NCI-H510A (cell line): ENCODE data around the gene OSCP1.
A peak's percentile ranks its signal among the peaks of the same experiment; 100 is the strongest.

Source experiments
- DNase-seq: peaks from one replicate; lab custom pipeline; 2025; lab: John Stamatoyannopoulos, UW

OSCP1 gene

DNA sequence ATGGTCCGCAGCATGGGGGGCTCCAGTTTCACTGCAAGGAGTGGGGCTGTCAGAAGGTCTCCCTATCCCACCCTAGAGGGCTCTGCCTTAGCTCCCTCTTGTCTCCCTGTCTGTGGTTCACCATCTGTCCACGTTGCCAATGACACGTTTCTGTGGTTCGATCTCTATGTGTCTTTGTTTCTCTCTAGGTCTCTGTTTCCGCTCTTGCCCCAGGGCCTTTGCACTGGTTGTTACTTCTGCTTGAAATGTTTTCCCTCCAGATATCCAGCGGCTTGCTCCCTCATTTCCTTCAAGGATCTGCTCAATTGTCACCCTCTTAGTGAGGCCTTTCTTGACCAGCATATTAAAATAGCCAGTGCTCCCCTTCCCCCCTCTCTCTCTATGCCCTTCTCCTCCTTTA, 22.4 kb upstream of the OSCP1 start:
- no peak for DNase-seq

DNA sequence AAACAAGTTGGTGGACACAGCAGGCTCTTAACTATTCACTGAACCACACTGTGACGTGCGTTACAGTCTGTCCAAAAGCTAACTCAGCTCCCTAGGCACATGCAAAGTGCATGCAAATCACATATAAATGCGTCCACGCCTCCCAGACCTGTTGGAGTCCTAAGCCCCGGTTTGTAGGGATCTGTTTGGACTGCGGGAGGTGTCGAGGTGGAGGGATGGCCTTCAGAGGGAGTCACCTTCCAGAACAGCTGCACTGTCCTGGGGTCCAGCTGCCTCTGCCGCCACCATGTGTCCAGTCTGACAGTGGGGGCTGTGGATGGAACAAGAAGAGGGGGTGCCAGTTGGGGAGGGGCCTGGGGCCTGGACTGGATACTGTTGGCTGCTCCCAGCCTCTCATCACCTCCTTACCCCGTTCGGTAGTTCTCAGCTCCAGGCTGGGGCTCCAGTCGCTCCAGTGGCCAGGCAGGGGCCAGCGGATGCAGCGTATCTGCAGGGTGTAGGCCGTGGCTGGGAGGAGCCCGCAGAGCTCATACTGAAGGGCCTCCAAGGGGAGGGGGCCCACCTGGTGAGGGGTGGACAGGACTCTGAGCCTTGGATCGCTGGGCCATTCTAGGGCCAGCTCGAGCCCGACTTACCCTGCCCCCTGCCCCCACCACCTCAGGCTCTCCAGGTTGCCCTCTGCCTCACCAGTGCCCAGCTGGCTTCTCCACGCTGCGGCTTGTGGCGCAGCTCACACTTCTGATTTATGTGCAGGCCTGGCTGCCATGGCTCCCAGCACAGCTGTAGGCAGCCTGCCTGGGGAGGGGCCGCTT, 21.8 kb upstream of the OSCP1 start:
- DNase-seq, result peak; percentile 29

DNA sequence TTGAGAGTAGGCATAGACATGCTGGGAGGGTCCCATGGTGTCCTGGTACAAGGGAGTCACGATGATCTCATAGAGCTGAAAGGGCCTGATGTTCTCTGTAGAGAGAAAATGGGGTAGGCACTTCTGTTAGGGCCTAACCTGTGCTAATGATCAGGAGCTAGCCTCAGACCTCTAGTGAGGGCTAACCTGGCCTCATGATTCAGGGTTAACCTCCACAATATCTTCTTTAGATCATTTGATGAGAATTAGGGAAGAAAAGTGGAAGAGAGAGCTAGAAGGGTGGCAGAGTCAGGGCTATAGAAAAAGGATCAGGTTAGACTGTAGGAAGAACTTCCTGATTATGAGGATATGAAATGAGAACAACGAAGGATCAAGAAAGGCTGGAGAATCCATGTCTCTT, 18.9 kb upstream of the OSCP1 start:
- no peak for DNase-seq

- DNase-seq, result no peak
Measured at GRCh38 chr1:36467700-36468455, 17.6 kb upstream of the OSCP1 start.

DNA sequence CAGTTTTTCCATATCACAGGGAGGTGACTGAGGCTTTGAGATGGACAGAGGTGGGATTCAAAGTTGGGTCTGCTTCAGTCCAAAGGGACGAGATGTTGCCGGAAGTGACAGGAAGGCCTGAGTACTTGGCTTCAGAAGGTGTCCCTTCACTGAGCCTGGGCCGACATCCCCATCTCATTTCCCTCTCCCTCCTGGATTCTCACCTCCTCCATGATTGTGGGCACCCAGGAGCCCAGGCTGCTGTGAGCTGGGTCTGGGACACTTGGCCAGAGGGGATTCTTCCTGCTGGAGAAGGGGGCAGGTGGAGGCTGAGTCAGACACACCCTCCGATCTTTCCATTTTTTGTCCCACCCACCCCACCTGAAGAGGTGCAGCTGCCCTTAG, 16.8 kb upstream of the OSCP1 start:
- no peak for DNase-seq

DNA sequence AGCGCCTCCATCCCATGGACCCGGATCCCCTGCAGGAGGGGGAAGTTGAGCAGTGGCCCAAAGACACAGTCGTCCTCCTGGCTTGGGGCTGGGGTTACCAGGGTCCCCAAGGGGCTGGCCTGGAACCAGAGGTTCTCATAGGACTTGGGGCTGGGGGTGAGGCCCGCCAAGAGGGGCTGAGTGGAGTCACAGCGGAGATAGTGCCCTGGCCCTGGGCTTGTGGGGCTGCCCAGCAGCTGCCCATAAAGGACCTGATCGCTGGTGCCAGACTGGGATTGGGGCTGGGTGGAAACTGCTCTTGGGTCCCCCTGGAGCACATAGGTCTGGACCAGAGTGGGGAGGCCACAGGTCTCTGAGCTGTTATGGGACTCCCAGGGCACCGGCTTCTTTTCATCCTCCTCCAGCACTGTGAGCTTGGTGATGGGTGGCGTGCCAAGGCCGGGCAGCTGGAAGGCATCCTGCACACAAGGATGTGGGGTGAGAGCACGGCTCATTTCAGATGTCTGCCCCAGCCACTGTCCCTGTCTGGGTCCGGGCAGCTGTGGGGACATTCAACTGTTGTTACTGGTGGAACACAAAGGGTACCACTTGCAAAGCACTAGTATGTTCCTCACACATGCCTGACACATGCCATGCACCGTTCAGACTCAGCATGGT, 16.2 kb upstream of the OSCP1 start:
- no peak for DNase-seq

GRCh38 chr1:36465731-36466369, 15.6 kb upstream of the OSCP1 start:
- no peak for DNase-seq

- peak; percentile 87 for DNase-seq
Measured at GRCh38 chr1:36464605-36465393, 14.5 kb upstream of the OSCP1 start.

DNA sequence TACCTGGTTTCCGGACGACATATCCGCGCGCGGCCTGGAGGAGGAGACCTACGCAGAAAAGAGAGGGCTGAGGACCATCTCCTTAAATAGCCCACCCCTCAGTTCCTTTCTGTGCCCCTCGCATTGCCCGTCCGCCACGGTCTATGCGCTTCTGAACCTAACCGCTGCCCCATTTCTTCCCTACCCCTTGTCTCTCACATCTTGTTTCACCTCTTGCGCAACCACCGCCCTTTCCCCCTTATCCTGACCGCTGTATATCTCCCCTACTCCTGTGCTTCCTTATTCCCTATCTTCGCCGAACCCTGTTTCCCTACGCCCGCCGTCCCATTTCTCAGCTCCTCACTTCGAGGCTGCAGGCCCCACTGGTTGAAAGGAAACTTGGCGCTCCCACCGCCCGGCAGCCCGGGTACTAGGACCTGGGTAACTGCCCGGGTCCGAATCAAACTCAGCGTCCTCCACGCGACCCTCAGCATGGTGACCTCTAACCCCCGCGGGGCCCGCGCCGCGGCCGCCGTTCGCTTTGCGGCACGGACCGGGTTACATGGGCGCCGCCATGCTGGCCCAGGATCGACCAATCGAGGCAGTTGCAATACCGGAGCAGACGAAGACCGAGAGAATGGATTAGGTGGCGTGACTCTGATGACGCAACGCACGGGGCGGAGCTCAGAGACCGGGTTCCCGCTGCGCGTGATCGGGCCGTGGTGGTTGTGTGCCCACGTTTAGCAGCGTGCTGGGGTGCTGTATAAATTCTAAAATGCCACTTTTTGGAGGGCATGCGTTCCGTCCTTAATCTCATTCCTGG, 13.8 kb upstream of the OSCP1 start, which contains the start of gene MRPS15:
TSS of gene MRPS15 (minus strand) at position 582 of the 802 bp plus-strand sequence. CDS start at position 473, 109 bp downstream.
- peak; percentile 99 for DNase-seq

DNA sequence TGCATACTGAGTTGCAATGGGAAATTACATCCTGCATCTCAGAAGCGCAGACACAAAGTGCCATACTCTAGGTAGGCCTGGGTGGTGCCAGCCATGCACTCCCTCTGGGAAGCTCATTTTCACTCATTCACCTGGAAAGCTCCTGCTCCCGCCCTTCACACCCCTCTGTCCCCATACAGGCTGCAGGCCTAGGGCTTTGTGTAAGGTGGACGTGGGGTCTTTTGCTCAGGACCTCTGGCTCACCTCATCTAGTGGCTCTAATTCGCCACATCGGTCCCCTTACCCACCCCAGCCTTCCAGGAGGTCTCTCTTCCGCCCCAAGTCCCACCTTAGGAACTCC, 13.2 kb upstream of the OSCP1 start:
- DNase-seq, result no peak

DNA sequence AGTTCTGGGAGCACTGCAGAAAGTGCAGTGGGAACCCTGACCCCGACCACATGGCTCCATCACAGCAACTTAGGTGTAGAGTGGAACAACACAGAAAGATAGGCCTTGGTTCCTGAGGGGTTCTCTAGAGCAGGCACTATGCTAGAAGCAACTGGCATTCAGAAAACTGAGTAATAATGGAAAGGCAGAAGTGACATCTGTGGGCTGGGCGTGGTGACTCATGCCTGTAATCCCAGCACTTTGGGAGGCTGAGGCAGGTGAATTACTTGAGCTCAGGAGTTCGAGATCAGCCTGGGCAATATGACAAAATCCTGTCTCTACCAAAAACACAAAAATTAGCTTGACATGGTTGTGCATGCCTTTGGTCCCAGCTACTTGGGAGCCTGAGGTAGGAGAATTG, 8.7 kb upstream of the OSCP1 start:
- DNase-seq, result no peak

GRCh38 chr1:36457691-36458090, 7.4 kb upstream of the OSCP1 start:
- no peak for DNase-seq

GRCh38 chr1:36456391-36456928, 6.2 kb upstream of the OSCP1 start:
- DNase-seq, result no peak

GRCh38 chr1:36455386-36455785, 5.1 kb upstream of the OSCP1 start:
- DNase-seq, result no peak

- DNase-seq, result no peak
Measured at GRCh38 chr1:36453600-36454388, 3.5 kb upstream of the OSCP1 start.

- DNase-seq, result no peak
Measured at GRCh38 chr1:36453051-36453450, 2.8 kb upstream of the OSCP1 start.

DNA sequence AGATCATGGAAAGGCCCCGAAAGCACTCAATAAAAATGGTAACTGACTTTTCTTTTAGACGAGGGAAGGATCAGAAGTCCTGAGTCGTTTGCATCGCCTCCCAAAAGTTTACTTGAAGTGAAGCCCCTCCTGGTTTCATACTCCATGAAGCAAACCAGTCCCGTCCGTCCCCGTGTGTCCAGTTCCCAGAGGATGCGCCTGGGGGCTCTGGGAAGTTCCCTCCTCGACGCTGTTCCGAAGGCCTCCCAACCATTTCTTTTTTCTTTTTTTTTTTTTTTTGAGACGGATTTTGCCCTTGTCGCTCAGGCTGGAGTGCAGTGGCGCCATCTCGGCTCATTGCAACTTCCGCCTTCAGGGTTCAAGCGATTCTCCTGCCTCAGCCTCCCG, 661 bp upstream of the OSCP1 start:
- no peak for DNase-seq

DNA sequence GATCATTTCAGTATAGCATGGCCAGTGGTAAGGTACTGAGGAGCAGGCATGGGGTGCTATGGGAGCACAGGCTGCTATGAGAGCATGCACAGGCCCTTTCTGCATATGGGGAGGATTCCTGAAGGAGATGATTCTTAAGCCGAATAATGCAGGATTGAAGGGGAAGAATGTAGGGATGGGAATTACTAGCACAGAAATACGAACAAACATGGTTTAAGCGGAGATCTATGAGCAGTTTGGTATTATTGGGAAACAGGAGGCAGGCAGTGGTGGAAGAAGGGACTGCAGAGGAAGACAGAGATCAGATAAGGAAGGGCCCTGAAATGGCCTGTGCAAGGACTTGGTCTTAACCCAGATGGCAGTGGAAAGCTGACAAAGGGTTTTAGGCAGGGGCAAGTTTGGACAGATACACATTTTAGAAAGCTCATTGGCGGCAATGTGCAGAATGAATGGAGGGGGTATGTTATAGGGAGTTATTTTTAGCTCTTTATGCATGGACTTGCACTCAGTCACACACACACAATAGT, 1.7 kb downstream of the OSCP1 start:
- DNase-seq, result no peak

DNA sequence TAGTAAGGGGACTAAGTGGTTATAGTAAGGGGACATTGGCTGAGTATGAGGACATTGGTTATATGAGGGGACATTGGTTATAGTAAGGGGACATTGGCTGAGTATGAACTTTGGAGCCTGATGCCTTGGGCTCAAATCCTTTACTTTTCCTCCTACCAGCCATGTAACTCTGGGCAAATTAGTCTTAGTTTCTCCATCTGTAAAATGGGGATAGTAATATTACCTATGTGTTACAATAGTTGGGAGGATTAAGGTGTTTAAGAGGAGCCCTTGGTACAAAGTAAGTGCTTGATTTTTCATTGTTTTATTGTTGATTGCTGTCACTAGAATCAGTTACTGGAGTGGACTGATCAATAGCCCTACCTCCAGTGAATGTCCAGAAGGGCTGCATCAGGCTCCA, 2.8 kb downstream of the OSCP1 start:
- DNase-seq, result no peak

DNA sequence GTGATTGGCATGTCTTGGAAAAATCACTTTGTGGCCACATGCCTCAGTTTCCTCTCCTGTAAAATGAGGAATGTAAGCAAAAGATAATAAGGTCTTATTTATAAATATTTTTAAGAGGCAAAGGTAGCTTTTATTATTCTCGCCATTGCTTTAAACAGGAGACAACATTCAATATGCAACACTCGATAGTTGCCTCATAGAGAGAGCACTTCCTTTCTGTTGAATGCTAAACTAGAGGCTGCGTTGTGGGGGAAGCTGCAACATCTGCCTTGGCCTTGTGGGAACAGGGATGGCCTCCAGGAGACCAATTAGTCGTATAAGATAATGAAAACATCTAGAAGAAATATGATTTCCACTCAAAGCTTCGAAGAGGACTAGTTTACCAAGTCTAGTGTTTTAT, 3.5 kb downstream of the OSCP1 start:
- DNase-seq, result no peak
